H1 (cell line): ENCODE results near the gene RELL1. TPM values are rescaled to one million over a fixed set of nuclear protein-coding genes. Genes with fewer than 3 reads are reported as not detected.

ENCODE experiments used
- CTCF ChIA-PET: fragments of 300-600 bp; sonication (Branson Sonifier 250); formaldehyde crosslinking; loops from one replicate; lab custom pipeline; 2021; ENCODE audit not compliant: partially characterized antibody; lab: Charles Lee
- POLR2A ChIA-PET: fragments of 300-600 bp; sonication (Branson Sonifier 250); formaldehyde crosslinking; loops from one replicate; lab custom pipeline; 2021; ENCODE audit warnings: inconsistent platforms; ENCODE audit not compliant: partially characterized antibody; lab: Charles Lee
- DNase-seq, 2 experiments: peaks; one replicate each; pipeline versions ENCODE4 v3.0.0 to v3.0.0-alpha.2; 2010 to 2022; ENCODE audit warnings: low spot score in 2 of 2, low read depth in 1 of 2, mixed read lengths in 1 of 2
- FAIRE-seq: peaks from 2 replicates; lab custom pipeline; 2011; peaks lifted over from hg19 to GRCh38; lab: Jason Lieb, UNC
- H2AFZ ChIP-seq: 2 replicates; pipeline ENCODE4 v1.8.1; 2012; ENCODE audit warnings: low read length, inconsistent platforms
- H2AK5ac ChIP-seq: 2 replicates; pipeline ENCODE4 v1.6.1; 2013; ENCODE audit warnings: low read depth, low read length
- H2BK120ac ChIP-seq: replicated peaks from 2 replicates; pipeline ENCODE3; 2013; ENCODE audit warnings: low read depth, low read length, inconsistent platforms
- H2BK12ac ChIP-seq: 2 replicates; pipeline ENCODE4 v1.6.1; 2013; ENCODE audit warnings: low read depth, low read length
- H2BK15ac ChIP-seq: 2 replicates; pipeline ENCODE4 v1.6.1; 2013; ENCODE audit warnings: low read length
- H2BK20ac ChIP-seq: 2 replicates; pipeline ENCODE4 v1.6.1; 2013; ENCODE audit warnings: low read length
- H2BK5ac ChIP-seq: 2 replicates; pipeline ENCODE4 v1.6.1; 2013; ENCODE audit warnings: low read depth, low read length
- H3K14ac ChIP-seq: 2 replicates; pipeline ENCODE4 v1.6.1; 2013; ENCODE audit warnings: inconsistent platforms; ENCODE audit not compliant: insufficient read length
- H3K18ac ChIP-seq: 2 replicates; pipeline ENCODE4 v1.6.1; 2013; ENCODE audit warnings: low read length; ENCODE audit errors: extremely low read depth
- H3K23ac ChIP-seq: 2 replicates; pipeline ENCODE4 v1.6.1; 2013; ENCODE audit warnings: inconsistent platforms; ENCODE audit not compliant: insufficient read length
- H3K23me2 ChIP-seq: 2 replicates; pipeline ENCODE4 v1.6.1; 2013; ENCODE audit warnings: low read depth, low read length
- H3K27ac ChIP-seq: 2 replicates; pipeline ENCODE4 v1.6.1; 2011; ENCODE audit warnings: low read depth, low read length, inconsistent platforms
- H3K27me3 ChIP-seq, 4 experiments: replicated peaks in 1 of 4; 1 replicate in 1 of 4; 2 replicates in 3 of 4; pipeline versions ENCODE4 v1.6.1 to v1.8.1; 2011 to 2013; ENCODE audit warnings: low read length in 3 of 4, mild to moderate bottlenecking in 3 of 4, inconsistent platforms in 2 of 4, mixed read lengths in 2 of 4, moderate library complexity in 1 of 4; ENCODE audit not compliant: control insufficient read depth in 3 of 4, insufficient read depth in 3 of 4; ENCODE audit errors: extremely low read depth in 1 of 4
- H3K36me3 ChIP-seq, 4 experiments: 2 replicates each; pipeline versions ENCODE4 v1.6.1 to v1.8.1; 2011 to 2013; ENCODE audit warnings: mild to moderate bottlenecking in 4 of 4, low read length in 3 of 4, moderate library complexity in 2 of 4, control low read depth in 1 of 4, inconsistent platforms in 1 of 4; ENCODE audit not compliant: insufficient read depth in 4 of 4, control insufficient read depth in 2 of 4
- H3K4ac ChIP-seq: replicated peaks from 2 replicates; pipeline ENCODE3; 2013; ENCODE audit warnings: low read length, low read depth, mixed read lengths, inconsistent platforms; ENCODE audit not compliant: insufficient read length
- H3K4me1 ChIP-seq, 4 experiments: replicated peaks in 1 of 4; 1 replicate in 1 of 4; 2 replicates in 3 of 4; pipeline versions ENCODE4 v1.6.1 to v1.8.1; 2011 to 2013; ENCODE audit warnings: low read length in 3 of 4, inconsistent platforms in 2 of 4, mixed read lengths in 1 of 4; ENCODE audit not compliant: insufficient read depth in 4 of 4, control insufficient read depth in 3 of 4
- H3K4me2 ChIP-seq, 2 experiments: 2 replicates each; pipeline versions ENCODE4 v1.6.1 to v1.8.1; 2011 to 2013; ENCODE audit warnings: low read depth in 2 of 2, low read length in 2 of 2, control low read depth in 1 of 2, inconsistent platforms in 1 of 2, mild to moderate bottlenecking in 1 of 2; ENCODE audit not compliant: insufficient read depth in 1 of 2
- H3K4me3 ChIP-seq, 4 experiments: fragments of 200-600, 300-600 bp in 1 of 4; sonication (generic), shearing (Covaris generic), sonication (Bioruptor Twin) in 1 of 4; 2 replicates each; pipeline versions ENCODE4 v1.5.1 to v1.8.1; 2011 to 2016; ENCODE audit warnings: low read length in 4 of 4, low read depth in 3 of 4, control low read depth in 2 of 4, inconsistent platforms in 2 of 4, mild to moderate bottlenecking in 2 of 4, mixed read lengths in 1 of 4, moderate library complexity in 1 of 4; ENCODE audit not compliant: insufficient read depth in 2 of 4; ENCODE audit errors: extremely low read depth in 1 of 4
- H3K56ac ChIP-seq: replicated peaks from 2 replicates; pipeline ENCODE3; 2013; ENCODE audit warnings: low read depth, mild to moderate bottlenecking, mixed read lengths, low read length, inconsistent platforms; ENCODE audit not compliant: insufficient read length
- H3K79me1 ChIP-seq: 2 replicates; pipeline ENCODE4 v1.6.1; 2013; ENCODE audit warnings: low read depth, low read length, control low read depth
- H3K79me2 ChIP-seq, 2 experiments: 2 replicates each; pipeline versions ENCODE4 v1.6.1 to v1.8.1; 2012 to 2013; ENCODE audit warnings: low read length in 2 of 2, mild to moderate bottlenecking in 2 of 2, inconsistent platforms in 1 of 2; ENCODE audit not compliant: insufficient read depth in 2 of 2, control insufficient read depth in 1 of 2
- H3K9ac ChIP-seq, 4 experiments: replicated peaks in 1 of 4; 1 replicate in 1 of 4; 2 replicates in 3 of 4; pipeline versions ENCODE4 v1.6.1 to v1.8.1; 2011 to 2013; ENCODE audit warnings: low read depth in 3 of 4, low read length in 3 of 4, control low read depth in 2 of 4, mild to moderate bottlenecking in 2 of 4, moderate library complexity in 2 of 4, inconsistent platforms in 1 of 4; ENCODE audit errors: extremely low read depth in 1 of 4
- H3K9me3 ChIP-seq, 2 experiments: 2 replicates each; pipeline versions ENCODE4 v1.6.1 to v1.8.1; 2012 to 2013; ENCODE audit warnings: mild to moderate bottlenecking in 2 of 2, moderate library complexity in 2 of 2, control low read depth in 1 of 2, inconsistent platforms in 1 of 2, low read depth in 1 of 2, low read length in 1 of 2, mixed read lengths in 1 of 2; ENCODE audit not compliant: insufficient read depth in 2 of 2
- H4K20me1 ChIP-seq, 2 experiments: replicated peaks in 1 of 2; 2 replicates each; pipeline versions ENCODE3 to v1.8.1; 2011 to 2013; ENCODE audit warnings: inconsistent platforms in 2 of 2, low read length in 2 of 2, mild to moderate bottlenecking in 1 of 2; ENCODE audit not compliant: insufficient read depth in 2 of 2, control insufficient read depth in 1 of 2
- H4K5ac ChIP-seq: 2 replicates; pipeline ENCODE4 v1.6.1; 2013; ENCODE audit warnings: low read length, low read depth, mixed read lengths, inconsistent platforms; ENCODE audit not compliant: insufficient read length
- H4K8ac ChIP-seq: 2 replicates; pipeline ENCODE4 v1.8.0; 2013; ENCODE audit warnings: mild to moderate bottlenecking, moderate library complexity, low read length, inconsistent platforms; ENCODE audit not compliant: insufficient read depth; ENCODE audit errors: extremely low read depth
- H4K91ac ChIP-seq: replicated peaks from 2 replicates; pipeline ENCODE3; 2013; ENCODE audit warnings: low read length, mixed read lengths, inconsistent platforms; ENCODE audit not compliant: insufficient read length
- BCL11A ChIP-seq, 2 experiments: IDR thresholded peaks; one replicate each; pipeline ENCODE4 v1.6.1; 2011; ENCODE audit warnings: low read depth in 2 of 2, low read length in 2 of 2, mild to moderate bottlenecking in 2 of 2
- MAFK ChIP-seq: IDR thresholded peaks from 2 replicates; pipeline ENCODE4 v1.6.1; 2012; ENCODE audit warnings: low read depth, mild to moderate bottlenecking, improper control_type of control experiment, low read length
- ZNF274 ChIP-seq: IDR thresholded peaks from 2 replicates; pipeline ENCODE4 v1.7.0; 2012; ENCODE audit warnings: low read length, borderline replicate concordance; ENCODE audit errors: extremely low read depth
- WGBS, 2 experiments: shearing (Covaris generic) in 1 of 2; methylation state at CpG; one replicate each; pipeline versions ENCODE4 v1.1.6 to v1.1.7; 2013 to 2015; ENCODE audit warnings: low lambda C conversion rate in 2 of 2, mixed read lengths in 2 of 2, inconsistent platforms in 1 of 2, low coverage in 1 of 2, missing lambda C conversion rate in 1 of 2; ENCODE audit not compliant: insufficient replicate concordance in 2 of 2, insufficient coverage in 1 of 2, insufficient read length in 1 of 2; ENCODE audit errors: extremely low coverage in 1 of 2, missing lambda C conversion rate in 1 of 2; 5-methylcytosine and 5-hydroxymethylcytosine counted together
- polyA plus RNA-seq, 7 experiments: library from polyadenylated mRNA; depleted of rRNA in 3 of 7; stranded (reverse) in 5 of 7; unstranded in 2 of 7; fragments of >200 nt in 5 of 7; fragments of 200-250 nt in 2 of 7; gene quantifications; 1 replicate in 5 of 7; 2 replicates in 1 of 7; 4 replicates in 1 of 7; pipeline versions ENCODE4 v1.2.1 to v1.2.3, GENCODE V29; 2011 to 2013; ENCODE audit warnings: missing spikeins in 2 of 7, mixed read lengths in 2 of 7
- total RNA-seq: library from RNA; stranded (reverse); fragmentation: NEBNext Ultra II Directional; extraction: Animal tissue kit (Norgen Biotek cat#: 25700); gene quantifications from 2 replicates; pipeline ENCODE4 v1.2.1, GENCODE V29; 2021
- TF ChIP-seq, protein P1 (sequence below): IDR thresholded peaks from 2 replicates; pipeline ENCODE4 v1.6.1; 2012; ENCODE audit warnings: inconsistent platforms

The RELL1 gene
- total and polyA plus RNA-seq, 2 of the 8 experiments (the other 6 are each of a cell fraction or from before 2014, with no cell fraction given): 2.1 to 14.1 TPM

DNA sequence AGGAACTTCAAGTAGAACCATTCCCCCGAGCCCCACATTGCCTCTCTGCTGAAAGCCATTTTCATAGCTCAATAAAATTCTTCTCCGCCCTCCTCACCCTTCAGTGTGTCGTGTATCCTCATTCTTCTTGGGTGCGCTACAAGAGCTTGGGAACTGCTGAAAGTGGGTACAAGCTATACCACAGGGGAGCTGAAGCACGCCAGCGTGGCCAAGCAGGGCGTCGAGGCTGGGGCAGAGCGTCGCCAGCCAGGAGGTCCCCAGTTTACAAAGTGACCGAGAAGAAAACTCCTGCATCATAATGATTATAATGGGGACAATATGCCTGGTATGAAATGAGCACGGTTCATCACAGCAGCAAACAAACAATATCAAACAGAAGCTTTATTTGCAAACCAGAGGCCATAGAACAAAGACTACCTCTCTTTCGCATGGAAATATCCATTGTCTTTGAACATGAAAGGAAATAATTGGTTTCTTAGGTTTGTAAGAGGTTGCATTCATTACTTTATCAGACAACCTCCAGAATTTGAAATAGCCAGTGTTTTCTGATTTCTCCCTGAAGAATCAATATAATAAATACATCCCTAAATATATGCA, 34.3 kb downstream of the RELL1 start:
- peak overlapping the region; percentile 26 to 33; a peak in 1 of 4 replicates for H3K4me2 ChIP-seq
- ChIA-PET POLR2A (interaction anchor here (1.0 to 1.8 kb wide), 2 partner anchors 12 to 15 kb away, joined by 3 to 6 read pairs; no protein-coding TSS in a partner anchor), CTCF (interaction anchor here (1.1 to 3.3 kb wide), 4 partner anchors 15 to 58 kb away, joined by 3 to 15 read pairs (median 4); no protein-coding TSS in a partner anchor)
- no peak overlapping the region for H3K4me3 ChIP-seq
- no peak overlapping the region for H3K14ac ChIP-seq
- no peak overlapping the region for H2AK5ac ChIP-seq
- peaks cover 0 to 11% (median 7%) of the 10 kb centered on the region in 4 experiments; a peak in 4 of 7 replicates for H3K4me1 ChIP-seq
- no peak overlapping the region for H2BK5ac ChIP-seq
- H3K27me3 ChIP-seq: no peaks in the 10 kb centered on the region; a peak in 1 of 7 replicates
- H3K56ac ChIP-seq: no peak overlapping the region
- H3K79me1 ChIP-seq: peaks cover 2% of the 10 kb centered on the region; the same call in 1 of the 2 replicates
- H3K23ac ChIP-seq: no peak overlapping the region
- no peak overlapping the region for H2BK12ac ChIP-seq
- WGBS, 2 experiments: 45% methylated on average over 13 of the region's 13 CpGs; no CpG with 5 or more reads in 1 of the 2 experiments
- H2BK15ac ChIP-seq: no peak overlapping the region
- no peak overlapping the region for H2BK120ac ChIP-seq
- H3K36me3 ChIP-seq: peaks cover 0 to 4% (median 0%) of the 10 kb centered on the region in 4 experiments; a peak in 1 of 8 replicates
- no peak overlapping the region for H4K5ac ChIP-seq
- H3K9me3 ChIP-seq: peaks cover 3 to 5% of the 10 kb centered on the region in 2 experiments
- H3K18ac ChIP-seq: no peak overlapping the region
- H2AFZ ChIP-seq: no peak overlapping the region
- FAIRE-seq (no peak), DNase-seq (no peak)
- H4K20me1 ChIP-seq: peaks cover 0 to 1% of the 10 kb centered on the region in 2 experiments
- H4K91ac ChIP-seq: no peak overlapping the region
- no peak overlapping the region for H3K9ac ChIP-seq
- no peak for TF ChIP-seq MAFK
- no peak for TF ChIP-seq ZNF274
- TF ChIP-seq, protein P1, sequence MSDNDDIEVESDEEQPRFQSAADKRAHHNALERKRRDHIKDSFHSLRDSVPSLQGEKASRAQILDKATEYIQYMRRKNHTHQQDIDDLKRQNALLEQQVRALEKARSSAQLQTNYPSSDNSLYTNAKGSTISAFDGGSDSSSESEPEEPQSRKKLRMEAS: 0 out of 2 replicates have a peak, but pooled peaks have one; percentile 11
- TF ChIP-seq BCL11A (IDR thresholded peaks at IDR 0.05; ENCODE audit: low read depth in 2 of 2, low read length in 2 of 2): no peak
- no peaks in the 10 kb centered on the region for H3K79me2 ChIP-seq
- H2BK20ac ChIP-seq: no peak overlapping the region
- no peak overlapping the region for H3K27ac ChIP-seq
- H4K8ac ChIP-seq: peak overlapping the region; percentile 53; the same call in 1 of the 2 replicates
- no peaks in the 10 kb centered on the region; the same call in 1 of the 2 replicates for H3K23me2 ChIP-seq
- no peak overlapping the region for H3K4ac ChIP-seq
